Measurements from ENCODE around the gene MAD1L1.

MAD1L1 gene

GRCh38 chr7:2041496-2042367 lies 191.0 kb downstream of the MAD1L1 start:
- ChIA-PET CTCF (interaction anchor here (0.6 kb wide), 1 partner anchor 445 kb away, joined by 3 read pairs; no protein-coding TSS in a partner anchor), POLR2A (interaction anchor here (0.9 kb wide), 1 partner anchor 21 kb away, joined by 3 read pairs; no protein-coding TSS in a partner anchor)
- no peaks in the 10 kb centered on the region for H3K4me1 ChIP-seq (ENCODE audit: control insufficient read depth, insufficient read depth, low read length)

GRCh38 chr7:2040893-2041270 lies 191.9 kb downstream of the MAD1L1 start:
- H3K9me3 ChIP-seq (ENCODE audit: control insufficient read depth, insufficient read depth, low read depth, low read length) = no peaks in the 10 kb centered on the region
- no peaks in the 10 kb centered on the region for H3K4me1 ChIP-seq (ENCODE audit: control insufficient read depth, insufficient read depth, low read length)
- no peak overlapping the region for H3K27ac ChIP-seq (ENCODE audit: extremely low read depth, low read depth, low read length)
- CTCF ChIA-PET = interaction anchor here (0.6 kb wide), 1 partner anchor 444 kb away, joined by 3 read pairs; no protein-coding TSS in a partner anchor
- H3K4me3 ChIP-seq (ENCODE audit: low read depth, low read length) = no peak overlapping the region
- peaks cover 0 to 18% of the 10 kb centered on the region in 2 experiments; a peak in 1 of 3 replicates for H3K36me3 ChIP-seq (ENCODE audit: control insufficient read depth in 2 of 2, insufficient read depth in 1 of 2, low read length in 2 of 2)
- POLR2A ChIA-PET = interaction anchor here (0.9 kb wide), 1 partner anchor 22 kb away, joined by 3 read pairs; no protein-coding TSS in a partner anchor
- no peak for TF ChIP-seq ZNF747 (tag by site-specific recombination; IDR thresholded peaks at IDR 0.05)
- peak; percentile 69 for TF ChIP-seq ZIC2 (tag by site-specific recombination; IDR thresholded peaks at IDR 0.05)
- no peak for TF ChIP-seq KLF10 (tag by site-specific recombination; IDR thresholded peaks at IDR 0.05)
- TF ChIP-seq GLIS1 (tag by site-specific recombination; IDR thresholded peaks at IDR 0.05) = peak; percentile 31; the same call in 1 of the 2 replicates

More at GRCh38 chr7:2041496-2042367, 191.0 kb downstream of the MAD1L1 start:
- TF ChIP-seq ZNF747 (tag by site-specific recombination; IDR thresholded peaks at IDR 0.05) (no peak), ZNF169 (tag by site-specific recombination; IDR thresholded peaks at IDR 0.05) (no peak), ZSCAN4 (tag by site-specific recombination; IDR thresholded peaks at IDR 0.05) (0 out of 2 replicates have a peak, but pooled peaks have one; percentile 13), ZNF488 (tag by site-specific recombination; IDR thresholded peaks at IDR 0.05) (no peak)
- Histone ChIP-seq H3K27ac (ENCODE audit: extremely low read depth, low read depth, low read length) (no peak overlapping the region), H3K36me3 (ENCODE audit: control insufficient read depth in 2 of 2, insufficient read depth in 1 of 2, low read length in 2 of 2) (peaks cover 0 to 18% of the 10 kb centered on the region in 2 experiments; a peak in 1 of 3 replicates), H3K4me3 (ENCODE audit: low read depth, low read length) (no peak overlapping the region), H3K9me3 (ENCODE audit: control insufficient read depth, insufficient read depth, low read depth, low read length) (no peaks in the 10 kb centered on the region)

GRCh38 chr7:2040201-2040892 lies 192.4 kb downstream of the MAD1L1 start:
- no peaks in the 10 kb centered on the region for H3K4me1 ChIP-seq (ENCODE audit: control insufficient read depth, insufficient read depth, low read length)
- no peak overlapping the region for H3K27ac ChIP-seq (ENCODE audit: extremely low read depth, low read depth, low read length)
- TF ChIP-seq MYNN (tag by site-specific recombination; IDR thresholded peaks at IDR 0.05; ENCODE audit: borderline replicate concordance) = no peak
- TF ChIP-seq SCRT1 (tag by site-specific recombination; IDR thresholded peaks at IDR 0.05; ENCODE audit: borderline replicate concordance) = no peak
- TF ChIP-seq SETDB1 (IDR thresholded peaks at IDR 0.05; ENCODE audit: insufficient read length, low read length) = no peak
- no peak for TF ChIP-seq ZNF121 (tag by site-specific recombination; IDR thresholded peaks at IDR 0.05)
- no peak for TF ChIP-seq ZNF274 (IDR thresholded peaks at IDR 0.05; ENCODE audit: low read length)
- no peak for TF ChIP-seq ZNF274 (tag by site-specific recombination; IDR thresholded peaks at IDR 0.05; ENCODE audit: borderline replicate concordance)
- TF ChIP-seq ZNF19 (tag by site-specific recombination; IDR thresholded peaks at IDR 0.05; ENCODE audit: low read depth) = no peak
- H3K9me3 ChIP-seq (ENCODE audit: control insufficient read depth, insufficient read depth, low read depth, low read length) = no peaks in the 10 kb centered on the region
- H3K36me3 ChIP-seq (ENCODE audit: control insufficient read depth in 2 of 2, insufficient read depth in 1 of 2, low read length in 2 of 2) = peaks cover 0 to 18% of the 10 kb centered on the region in 2 experiments; a peak in 1 of 3 replicates
- no peak overlapping the region for H3K4me3 ChIP-seq (ENCODE audit: low read depth, low read length)
- POLR2A ChIA-PET = interaction anchor here (0.6 kb wide), 1 partner anchor 824 kb away, joined by 3 read pairs; no protein-coding TSS in a partner anchor
- CTCF ChIA-PET = no interaction called here

Data from HEK293 (cell line).